ENCODE data around the gene EPHA3. TPM values are rescaled to one million over a fixed set of nuclear protein-coding genes. Genes with fewer than 3 reads are reported as not detected.

Gene EPHA3
- polyA plus RNA-seq, 1 donor from 2014 or later, result 33.0 TPM

- Histone ChIP-seq H3K9me2 (ENCODE audit: insufficient read depth, low read length) (no peaks in the 10 kb centered on the region), H3F3A (ENCODE audit: insufficient read depth, low read length, poor library complexity, severe bottlenecking) (no peaks in the 10 kb centered on the region), H2AFZ (ENCODE audit: low read depth, low read length) (no peak overlapping the region), H3K27ac (ENCODE audit: low read length) (no peak overlapping the region), H3K4me3 (ENCODE audit: low read length) (no peak overlapping the region), H3K4me2 (ENCODE audit: low read length) (no peak overlapping the region), H3K9me3 (ENCODE audit: low read length) (no peaks in the 10 kb centered on the region), H3K79me2 (replicated peaks; ENCODE audit: insufficient read depth, low read length) (no peaks in the 10 kb centered on the region), H4K20me1 (ENCODE audit: insufficient read depth) (no peaks in the 10 kb centered on the region), H3K36me3 (ENCODE audit: insufficient read depth, low read length) (no peaks in the 10 kb centered on the region), H3K27me3 (ENCODE audit: insufficient read depth, low read depth, low read length) (no peaks in the 10 kb centered on the region), H3K9ac (ENCODE audit: low read length) (no peak overlapping the region)
- TF ChIP-seq RAD21 (conservative IDR thresholded peaks at IDR 0.05), result no peak
- TF ChIP-seq SMC3 (conservative IDR thresholded peaks at IDR 0.05; ENCODE audit: poor library complexity), result no peak
- no peak for TF ChIP-seq MXI1 (conservative IDR thresholded peaks at IDR 0.05; ENCODE audit: poor library complexity, severe bottlenecking)
Observed at GRCh38 chr3:89380016-89380415, 272.6 kb downstream of the EPHA3 start.

GRCh38 chr3:89392991-89393390 is 285.6 kb downstream of the EPHA3 start:
- no peak overlapping the region for H3K4me2 ChIP-seq (ENCODE audit: low read length)
- H3K27me3 ChIP-seq (ENCODE audit: insufficient read depth, low read depth, low read length), result no peaks in the 10 kb centered on the region
- no peaks in the 10 kb centered on the region for H3K79me2 ChIP-seq (replicated peaks; ENCODE audit: insufficient read depth, low read length)
- no peaks in the 10 kb centered on the region for H3F3A ChIP-seq (ENCODE audit: insufficient read depth, low read length, poor library complexity, severe bottlenecking)
- no peaks in the 10 kb centered on the region for H3K9me3 ChIP-seq (ENCODE audit: low read length)
- H4K20me1 ChIP-seq (ENCODE audit: insufficient read depth), result no peaks in the 10 kb centered on the region
- no peak overlapping the region for H3K4me3 ChIP-seq (ENCODE audit: low read length)
- no peaks in the 10 kb centered on the region for H3K36me3 ChIP-seq (ENCODE audit: insufficient read depth, low read length)
- no peak for TF ChIP-seq CTCF (IDR thresholded peaks at IDR 0.05; ENCODE audit: poor library complexity, severe bottlenecking)
- no peak for TF ChIP-seq POLR2AphosphoS5 (IDR thresholded peaks at IDR 0.05)
- TF ChIP-seq SMC3 (conservative IDR thresholded peaks at IDR 0.05; ENCODE audit: poor library complexity), result no peak
- no peak for TF ChIP-seq TAF1 (IDR thresholded peaks at IDR 0.05; ENCODE audit: low read depth)
- TF ChIP-seq EP300 (conservative IDR thresholded peaks at IDR 0.05; ENCODE audit: poor library complexity, severe bottlenecking), result no peak
- no peak for TF ChIP-seq REST (IDR thresholded peaks at IDR 0.05; ENCODE audit: borderline replicate concordance)
- TF ChIP-seq MXI1 (conservative IDR thresholded peaks at IDR 0.05; ENCODE audit: poor library complexity, severe bottlenecking), result no peak
- no peak for TF ChIP-seq RAD21 (conservative IDR thresholded peaks at IDR 0.05)
- no peak for TF ChIP-seq EZH2 (IDR thresholded peaks at IDR 0.05; ENCODE audit: borderline replicate concordance, insufficient read depth, low read length, poor library complexity, severe bottlenecking)
- H3K9ac ChIP-seq (ENCODE audit: low read length), result no peak overlapping the region
- no peak overlapping the region for H3K27ac ChIP-seq (ENCODE audit: low read length)
- no peak overlapping the region for H2AFZ ChIP-seq (ENCODE audit: low read depth, low read length)
- H3K9me2 ChIP-seq (ENCODE audit: insufficient read depth, low read length), result no peaks in the 10 kb centered on the region

GRCh38 chr3:89395456-89395855 is 288.0 kb downstream of the EPHA3 start:
- no peak overlapping the region for H3K4me2 ChIP-seq (ENCODE audit: low read length)
- H3K9ac ChIP-seq (ENCODE audit: low read length), result no peak overlapping the region
- H3K9me3 ChIP-seq (ENCODE audit: low read length), result no peaks in the 10 kb centered on the region
- no peaks in the 10 kb centered on the region for H3K27me3 ChIP-seq (ENCODE audit: insufficient read depth, low read depth, low read length)
- H4K20me1 ChIP-seq (ENCODE audit: insufficient read depth), result no peaks in the 10 kb centered on the region
- no peak overlapping the region for H2AFZ ChIP-seq (ENCODE audit: low read depth, low read length)
- TF ChIP-seq TAF1 (IDR thresholded peaks at IDR 0.05; ENCODE audit: low read depth) (no peak), REST (IDR thresholded peaks at IDR 0.05; ENCODE audit: borderline replicate concordance) (no peak), MXI1 (conservative IDR thresholded peaks at IDR 0.05; ENCODE audit: poor library complexity, severe bottlenecking) (no peak), EZH2 (IDR thresholded peaks at IDR 0.05; ENCODE audit: borderline replicate concordance, insufficient read depth, low read length, poor library complexity, severe bottlenecking) (no peak), RAD21 (conservative IDR thresholded peaks at IDR 0.05) (no peak), EP300 (conservative IDR thresholded peaks at IDR 0.05; ENCODE audit: poor library complexity, severe bottlenecking) (no peak), SMC3 (conservative IDR thresholded peaks at IDR 0.05; ENCODE audit: poor library complexity) (no peak), POLR2AphosphoS5 (IDR thresholded peaks at IDR 0.05) (no peak), CTCF (IDR thresholded peaks at IDR 0.05; ENCODE audit: poor library complexity, severe bottlenecking) (no peak)
- H3K9me2 ChIP-seq (ENCODE audit: insufficient read depth, low read length), result no peaks in the 10 kb centered on the region
- no peak overlapping the region for H3K27ac ChIP-seq (ENCODE audit: low read length)
- no peaks in the 10 kb centered on the region for H3F3A ChIP-seq (ENCODE audit: insufficient read depth, low read length, poor library complexity, severe bottlenecking)
- no peaks in the 10 kb centered on the region for H3K79me2 ChIP-seq (replicated peaks; ENCODE audit: insufficient read depth, low read length)
- H3K4me3 ChIP-seq (ENCODE audit: low read length), result no peak overlapping the region
- H3K36me3 ChIP-seq (ENCODE audit: insufficient read depth, low read length), result peaks cover 5% of the 10 kb centered on the region
